GM18508 (cell line): ENCODE data around the gene DUOX1.

Source experiments
- ATAC-seq: cut with Tn5 transposase; IDR thresholded peaks from one replicate; pipeline ENCODE4 v1.9.1; 2021; ENCODE audit warnings: moderate number of reproducible peaks; ENCODE audit not compliant: insufficient read depth, unreplicated experiment

The DUOX1 gene

GRCh38 chr15:45185069-45185779 lies 55.4 kb downstream of the DUOX1 start:
- no peak for ATAC-seq

GRCh38 chr15:45185903-45186770 lies 56.3 kb downstream of the DUOX1 start:
- no peak for ATAC-seq

- ATAC-seq = no peak
Measured at GRCh38 chr15:45186771-45187577, 57.2 kb downstream of the DUOX1 start.

- no peak for ATAC-seq
Measured at GRCh38 chr15:45187578-45187893, 57.7 kb downstream of the DUOX1 start.

GRCh38 chr15:45187894-45188830 lies 58.4 kb downstream of the DUOX1 start, which contains the start of gene SHF:
Gene SHF (minus strand): TSS chr15:45187966. CDS start chr15:45187951, 15 bp downstream.
- no peak for ATAC-seq

- no peak for ATAC-seq
Measured at GRCh38 chr15:45197512-45197911, 67.7 kb downstream of the DUOX1 start.

- peak; percentile 38 for ATAC-seq
Measured at GRCh38 chr15:45198337-45199135, 68.7 kb downstream of the DUOX1 start.

GRCh38 chr15:45199136-45199810 lies 69.5 kb downstream of the DUOX1 start:
- peak; percentile 9 for ATAC-seq

GRCh38 chr15:45200001-45200798 lies 70.4 kb downstream of the DUOX1 start:
- ATAC-seq = peak; percentile 25

- no peak for ATAC-seq
Measured at GRCh38 chr15:45200799-45201556, 71.2 kb downstream of the DUOX1 start.

GRCh38 chr15:45201557-45201859 lies 71.7 kb downstream of the DUOX1 start:
- no peak for ATAC-seq

GRCh38 chr15:45201869-45202268 lies 72.1 kb downstream of the DUOX1 start:
- no peak for ATAC-seq

- no peak for ATAC-seq
Measured at GRCh38 chr15:45203182-45203581, 73.4 kb downstream of the DUOX1 start.

- ATAC-seq = no peak
Measured at GRCh38 chr15:45205192-45205591, 75.4 kb downstream of the DUOX1 start.

GRCh38 chr15:45212493-45212892 lies 82.7 kb downstream of the DUOX1 start:
- ATAC-seq = no peak
